ENCODE results near the gene MYCBPAP. TPM values are rescaled to one million over a fixed set of nuclear protein-coding genes. Genes with fewer than 3 reads are reported as not detected.

The MYCBPAP gene
- total RNA-seq, 4 donors from 2014 or later: not detected

DNA sequence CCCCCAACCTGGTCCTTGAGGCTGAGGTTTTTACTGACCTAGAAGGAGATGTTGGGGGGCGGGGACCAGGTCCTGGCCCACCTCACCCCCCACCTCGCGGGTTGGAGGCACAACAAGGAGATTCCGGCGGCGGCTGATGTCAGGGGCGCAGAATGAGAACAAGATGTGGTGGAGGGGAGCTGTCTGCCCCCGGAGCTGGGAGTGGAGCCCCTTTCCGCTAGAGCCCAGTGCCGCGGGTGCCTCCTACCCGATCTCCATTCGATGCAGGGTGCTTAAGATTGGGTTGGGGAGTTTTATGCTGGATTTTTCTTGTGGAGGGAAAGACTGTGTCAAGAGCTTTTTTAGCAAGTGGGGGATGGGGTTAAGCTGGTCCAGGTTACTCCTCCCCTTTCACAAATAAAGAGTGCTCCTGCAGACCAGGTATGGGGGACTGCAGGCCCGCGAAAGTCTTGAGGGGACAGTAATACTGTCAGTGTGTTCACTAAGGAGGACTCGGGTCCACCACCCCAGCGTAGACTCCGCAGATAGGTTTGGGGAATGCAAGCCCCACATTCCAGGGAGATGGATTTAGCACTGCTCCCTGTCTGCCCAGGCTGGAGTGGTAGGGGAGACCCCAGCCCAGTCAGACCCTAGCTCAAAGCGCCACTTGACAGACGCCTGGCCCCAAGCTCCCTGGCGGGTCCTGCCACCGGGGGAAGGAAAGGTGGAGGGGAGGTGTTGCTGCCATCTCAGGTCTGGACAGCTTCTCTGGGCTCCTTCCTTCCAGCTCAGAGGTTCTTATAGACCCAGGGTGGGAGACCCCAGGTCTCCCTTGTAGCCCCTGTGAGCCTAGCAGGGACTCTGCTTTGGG is 54.2 kb downstream of the MYCBPAP start:
- Histone ChIP-seq H3K4me1 (peaks cover 14 to 32% of the 10 kb centered on the region in 2 donors), H3K36me3 (no peaks in the 10 kb centered on the region), H3K4me3 (no peak overlapping the region), H3K27me3 (peaks cover 63 to 89% (median 76%) of the 10 kb centered on the region in 3 donors), H3K9me3 (no peaks in the 10 kb centered on the region), H3K27ac (no peak overlapping the region)
- DNase-seq (no peak), ATAC-seq (no peak)
- TF ChIP-seq, protein P1, sequence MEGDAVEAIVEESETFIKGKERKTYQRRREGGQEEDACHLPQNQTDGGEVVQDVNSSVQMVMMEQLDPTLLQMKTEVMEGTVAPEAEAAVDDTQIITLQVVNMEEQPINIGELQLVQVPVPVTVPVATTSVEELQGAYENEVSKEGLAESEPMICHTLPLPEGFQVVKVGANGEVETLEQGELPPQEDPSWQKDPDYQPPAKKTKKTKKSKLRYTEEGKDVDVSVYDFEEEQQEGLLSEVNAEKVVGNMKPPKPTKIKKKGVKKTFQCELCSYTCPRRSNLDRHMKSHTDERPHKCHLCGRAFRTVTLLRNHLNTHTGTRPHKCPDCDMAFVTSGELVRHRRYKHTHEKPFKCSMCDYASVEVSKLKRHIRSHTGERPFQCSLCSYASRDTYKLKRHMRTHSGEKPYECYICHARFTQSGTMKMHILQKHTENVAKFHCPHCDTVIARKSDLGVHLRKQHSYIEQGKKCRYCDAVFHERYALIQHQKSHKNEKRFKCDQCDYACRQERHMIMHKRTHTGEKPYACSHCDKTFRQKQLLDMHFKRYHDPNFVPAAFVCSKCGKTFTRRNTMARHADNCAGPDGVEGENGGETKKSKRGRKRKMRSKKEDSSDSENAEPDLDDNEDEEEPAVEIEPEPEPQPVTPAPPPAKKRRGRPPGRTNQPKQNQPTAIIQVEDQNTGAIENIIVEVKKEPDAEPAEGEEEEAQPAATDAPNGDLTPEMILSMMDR (IDR thresholded peaks at IDR 0.05 in 4 of 5, conservative IDR thresholded peaks at IDR 0.05 in 1 of 5): no peak
- no peak for TF ChIP-seq POLR2A (IDR thresholded peaks at IDR 0.05)
- intact Hi-C loops (cut with DNase I; ENCODE audit: low total_unique reads) (no loop called here), in situ Hi-C loops (cut with MboI; ENCODE audit: low sequenced_read_pairs in 4 of 4) (no loop called here)

DNA sequence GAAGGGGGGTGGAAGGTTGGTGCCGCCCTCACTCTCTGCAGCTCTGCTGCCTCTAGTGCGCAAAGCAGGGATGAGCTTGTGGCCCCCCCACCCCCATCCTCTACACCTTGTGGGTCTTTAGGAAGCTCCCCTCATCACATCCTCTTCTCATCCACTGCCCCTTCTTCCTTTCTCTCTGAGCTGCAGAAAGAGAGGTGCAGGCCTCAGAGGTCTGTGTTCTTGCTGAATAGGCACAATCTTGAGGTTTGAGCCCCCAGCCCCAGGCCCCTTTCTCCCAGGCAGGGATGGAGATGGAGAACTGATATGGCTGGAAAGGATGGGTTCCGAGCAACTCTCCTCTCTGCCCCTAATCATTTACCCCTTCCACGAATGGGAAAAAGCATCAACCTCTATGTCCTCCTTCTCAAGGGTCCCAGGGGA is 54.9 kb downstream of the MYCBPAP start:
- Histone ChIP-seq H3K27me3 (peaks cover 58 to 86% (median 76%) of the 10 kb centered on the region in 3 donors), H3K4me1 (peaks cover 14 to 32% of the 10 kb centered on the region in 2 donors), H3K9me3 (no peaks in the 10 kb centered on the region), H3K36me3 (no peaks in the 10 kb centered on the region), H3K27ac (no peak overlapping the region), H3K4me3 (no peak overlapping the region)
- in situ Hi-C loops (cut with MboI; ENCODE audit: low sequenced_read_pairs in 4 of 4) (no loop called here), intact Hi-C loops (cut with DNase I; ENCODE audit: low total_unique reads) (no loop called here)
- TF ChIP-seq, protein P1 (IDR thresholded peaks at IDR 0.05 in 4 of 5, conservative IDR thresholded peaks at IDR 0.05 in 1 of 5): no peak
- TF ChIP-seq POLR2A (IDR thresholded peaks at IDR 0.05): no peak
- DNase-seq (no peak), ATAC-seq (no peak)

DNA sequence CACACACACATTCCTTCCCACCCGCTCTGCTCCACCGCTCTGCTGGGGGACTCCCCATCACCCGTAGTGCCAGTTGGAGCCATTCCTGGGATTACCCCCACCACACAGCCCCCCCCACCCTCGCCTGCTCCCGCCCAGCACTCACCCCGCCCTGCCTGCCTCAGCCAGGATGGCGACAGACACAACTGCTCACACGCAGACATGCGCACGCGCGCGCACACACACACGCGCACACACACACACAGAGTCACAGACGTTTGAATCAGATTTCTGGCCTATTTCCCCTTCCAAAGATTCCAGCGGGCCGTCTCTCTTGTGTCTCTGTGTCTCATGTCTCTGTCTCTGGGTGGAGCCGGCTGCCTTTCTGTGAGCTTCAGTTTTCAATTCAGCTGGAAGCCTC is 56.7 kb downstream of the MYCBPAP start:
- H3K36me3 ChIP-seq: no peaks in the 10 kb centered on the region
- H3K4me1 ChIP-seq: peaks cover 4 to 19% of the 10 kb centered on the region in 2 donors
- peaks cover 45 to 70% (median 60%) of the 10 kb centered on the region in 3 donors for H3K27me3 ChIP-seq
- intact Hi-C loops (cut with DNase I; ENCODE audit: low total_unique reads) (no loop called here), in situ Hi-C loops (cut with MboI; ENCODE audit: low sequenced_read_pairs in 4 of 4) (no loop called here)
- ATAC-seq (no peak), DNase-seq (peak in 1 of 2 donors; percentile 50)
- TF ChIP-seq POLR2A (IDR thresholded peaks at IDR 0.05): no peak
- TF ChIP-seq, protein P1 (IDR thresholded peaks at IDR 0.05 in 4 of 5, conservative IDR thresholded peaks at IDR 0.05 in 1 of 5): no peak
- no peak overlapping the region for H3K4me3 ChIP-seq
- H3K9me3 ChIP-seq: no peaks in the 10 kb centered on the region
- no peak overlapping the region for H3K27ac ChIP-seq

DNA sequence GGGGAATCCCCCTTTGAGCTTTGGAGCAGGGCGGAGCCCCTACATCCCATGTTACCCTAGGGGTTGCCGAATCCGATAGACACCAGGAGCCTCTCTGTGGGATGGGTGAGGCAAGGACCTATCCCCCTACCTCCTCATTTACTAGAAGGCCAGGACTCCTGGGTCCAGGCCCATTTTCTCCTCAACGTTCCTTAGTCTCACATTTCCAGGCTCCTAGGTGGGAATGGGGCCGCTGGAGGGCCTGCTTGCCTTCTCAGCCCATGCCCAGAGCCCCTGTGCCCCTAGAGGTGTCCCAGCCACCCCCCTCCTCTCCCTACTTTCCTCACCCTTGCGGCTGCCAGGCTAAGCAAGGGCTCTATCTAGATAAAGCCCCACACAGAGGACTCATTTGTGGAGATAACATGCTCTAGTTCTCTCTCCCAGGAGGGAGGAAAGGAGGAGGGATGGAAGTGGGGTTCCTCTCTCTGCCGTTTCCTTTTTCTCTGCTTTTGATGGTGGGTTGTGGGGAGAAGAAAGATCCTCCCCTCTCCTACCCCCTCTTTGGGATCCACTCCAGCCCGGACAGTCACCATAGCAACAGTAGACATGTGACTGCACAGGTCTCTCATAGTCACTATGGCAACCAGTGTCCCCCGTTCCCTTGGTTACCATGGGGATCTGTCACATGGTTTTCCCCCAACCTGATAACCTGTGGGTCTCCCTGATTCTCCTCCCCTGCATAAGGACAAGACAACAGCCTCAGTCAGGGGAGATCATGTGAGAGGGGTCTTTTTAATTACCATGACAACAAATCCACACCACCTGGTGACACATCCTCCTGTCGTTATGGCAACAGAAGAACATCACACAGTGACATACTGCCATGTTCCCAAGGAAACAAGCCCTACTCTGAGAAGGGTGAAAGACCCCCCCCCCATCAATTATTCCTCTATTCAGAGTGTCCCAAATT is 57.4 kb downstream of the MYCBPAP start:
- H3K4me3 ChIP-seq: no peak overlapping the region
- H3K9me3 ChIP-seq: no peaks in the 10 kb centered on the region
- H3K4me1 ChIP-seq: peaks cover 0 to 15% of the 10 kb centered on the region in 2 donors
- intact Hi-C loops (cut with DNase I; ENCODE audit: low total_unique reads) (no loop called here), in situ Hi-C loops (cut with MboI; ENCODE audit: low sequenced_read_pairs in 4 of 4) (no loop called here)
- no peak for TF ChIP-seq POLR2A (IDR thresholded peaks at IDR 0.05)
- TF ChIP-seq, protein P1 (IDR thresholded peaks at IDR 0.05 in 4 of 5, conservative IDR thresholded peaks at IDR 0.05 in 1 of 5): no peak
- H3K27me3 ChIP-seq: peaks cover 39 to 64% (median 55%) of the 10 kb centered on the region in 3 donors
- no peak overlapping the region for H3K27ac ChIP-seq
- H3K36me3 ChIP-seq: no peaks in the 10 kb centered on the region
- DNase-seq (no peak), ATAC-seq (no peak)
